Measurements from ENCODE around the gene SCAI. TPM values are rescaled to one million over a fixed set of nuclear protein-coding genes. Genes with fewer than 3 reads are reported as not detected.
A peak's percentile ranks its signal among the peaks of the same experiment; 100 is the strongest.
"Not testable (repeated sequence)": the region's sequence is repeated elsewhere in the genome, so short reads cannot be mapped to it uniquely, and the experiment has no call there.

The SCAI gene
- total and polyA plus RNA-seq, 4 donors = 1.4 to 39.9 (median 8.0) TPM

GRCh38 chr9:125085703-125086477 is 57.4 kb downstream of the SCAI start:
- no peak for TF ChIP-seq CTCF (IDR thresholded peaks at IDR 0.05; ENCODE audit: control extremely low read depth, extremely low read depth)
- H3K27ac ChIP-seq (ENCODE audit: low read depth in 1 of 2, low read length in 1 of 2) = no peak overlapping the region
- WGBS, 2 donors = 81 to 87% methylated on average over 6 of the region's 6 CpGs
- H3K9ac ChIP-seq (ENCODE audit: insufficient read depth in 1 of 2, low read length in 2 of 2) = no peak overlapping the region
- no peak overlapping the region for H3K4me3 ChIP-seq
- H3K9me3 ChIP-seq (ENCODE audit: control insufficient read depth in 4 of 4, insufficient read depth in 3 of 4, low read length in 3 of 4) = no peaks in the 10 kb centered on the region
- no peaks in the 10 kb centered on the region for H3K4me1 ChIP-seq (ENCODE audit: control insufficient read depth in 5 of 5, insufficient read depth in 5 of 5, low read length in 5 of 5)
- DNase-seq (peak in 2 of 3 donors; percentile 13 to 18), ATAC-seq (ENCODE audit: insufficient read depth, low FRiP score) (no peak)
- H3K27me3 ChIP-seq (ENCODE audit: control insufficient read depth in 3 of 3, insufficient read depth in 3 of 3, low read length in 2 of 3) = no peaks in the 10 kb centered on the region
- no peaks in the 10 kb centered on the region for H3K36me3 ChIP-seq (ENCODE audit: control insufficient read depth in 4 of 4, insufficient read depth in 4 of 4, low read length in 4 of 4)

GRCh38 chr9:125082197-125082596 is 61.1 kb downstream of the SCAI start:
- not testable (repeated sequence) for H3K27ac ChIP-seq (ENCODE audit: low read depth in 1 of 2, low read length in 1 of 2); H3K27me3 ChIP-seq (ENCODE audit: control insufficient read depth in 3 of 3, insufficient read depth in 3 of 3, low read length in 2 of 3); ATAC-seq (ENCODE audit: insufficient read depth, low FRiP score); H3K4me1 ChIP-seq (ENCODE audit: control insufficient read depth in 5 of 5, insufficient read depth in 5 of 5, low read length in 5 of 5); H3K4me3 ChIP-seq; H3K36me3 ChIP-seq (ENCODE audit: control insufficient read depth in 4 of 4, insufficient read depth in 4 of 4, low read length in 4 of 4); DNase-seq; H3K9me3 ChIP-seq (ENCODE audit: control insufficient read depth in 4 of 4, insufficient read depth in 3 of 4, low read length in 3 of 4); H3K9ac ChIP-seq (ENCODE audit: insufficient read depth in 1 of 2, low read length in 2 of 2)
- WGBS, 2 donors = 82 to 91% methylated on average over 6 of the region's 6 CpGs

- not testable (repeated sequence) for H3K4me1 ChIP-seq (ENCODE audit: control insufficient read depth in 5 of 5, insufficient read depth in 5 of 5, low read length in 5 of 5); H3K9ac ChIP-seq (ENCODE audit: insufficient read depth in 1 of 2, low read length in 2 of 2); H3K4me3 ChIP-seq; H3K27me3 ChIP-seq (ENCODE audit: control insufficient read depth in 3 of 3, insufficient read depth in 3 of 3, low read length in 2 of 3); H3K27ac ChIP-seq (ENCODE audit: low read depth in 1 of 2, low read length in 1 of 2); H3K9me3 ChIP-seq (ENCODE audit: control insufficient read depth in 4 of 4, insufficient read depth in 3 of 4, low read length in 3 of 4); ATAC-seq (ENCODE audit: insufficient read depth, low FRiP score); DNase-seq; H3K36me3 ChIP-seq (ENCODE audit: control insufficient read depth in 4 of 4, insufficient read depth in 4 of 4, low read length in 4 of 4)
- 92 to 93% methylated on average over 2 of the region's 2 CpGs for WGBS, 2 donors
These were observed 62.5 kb downstream of the SCAI start for GRCh38 chr9:125080797-125081196.

- DNase-seq (no peak), ATAC-seq (ENCODE audit: insufficient read depth, low FRiP score) (no peak)
- no peak overlapping the region for H3K27ac ChIP-seq (ENCODE audit: low read depth in 1 of 2, low read length in 1 of 2)
- no peaks in the 10 kb centered on the region for H3K36me3 ChIP-seq (ENCODE audit: control insufficient read depth in 4 of 4, insufficient read depth in 4 of 4, low read length in 4 of 4)
- H3K9me3 ChIP-seq (ENCODE audit: control insufficient read depth in 4 of 4, insufficient read depth in 3 of 4, low read length in 3 of 4) = no peaks in the 10 kb centered on the region
- 79 to 84% methylated on average over 2 of the region's 2 CpGs for WGBS, 2 donors
- H3K4me3 ChIP-seq = no peak overlapping the region
- no peak overlapping the region for H3K9ac ChIP-seq (ENCODE audit: insufficient read depth in 1 of 2, low read length in 2 of 2)
- no peak for TF ChIP-seq CTCF (IDR thresholded peaks at IDR 0.05; ENCODE audit: control extremely low read depth, extremely low read depth)
- H3K4me1 ChIP-seq (ENCODE audit: control insufficient read depth in 5 of 5, insufficient read depth in 5 of 5, low read length in 5 of 5) = no peaks in the 10 kb centered on the region
- H3K27me3 ChIP-seq (ENCODE audit: control insufficient read depth in 3 of 3, insufficient read depth in 3 of 3, low read length in 2 of 3) = no peaks in the 10 kb centered on the region
These were observed 63.4 kb downstream of the SCAI start for GRCh38 chr9:125079931-125080330.
